Thoracic aorta (tissue), 2 donors: ENCODE data around the gene KLK4. TPM values are rescaled to one million over a fixed set of nuclear protein-coding genes. Genes with fewer than 3 reads are reported as not detected.

Source experiments
- ATAC-seq: fragments of 150-250 bp; one replicate; pipeline ENCODE4 v1.8.0; 2017; ENCODE audit warnings: low read depth; ENCODE audit not compliant: insufficient number of reproducible peaks, low FRiP score
- DNase-seq: peaks from one replicate; pipeline ENCODE4 v3.0.0-alpha.2; 2020; ENCODE audit warnings: low spot score
- H3K27ac ChIP-seq, 2 donors: fragments of 200-600 bp; sonication (generic); 1 replicate in 1 of 2; 2 replicates in 1 of 2; pipeline ENCODE4 v1.5.1; 2016; ENCODE audit warnings: mild to moderate bottlenecking in 2 of 2, moderate library complexity in 2 of 2
- H3K27me3 ChIP-seq: fragments of 200-600 bp; sonication (generic); replicated peaks from 2 replicates; pipeline ENCODE4 v1.6.0; 2016; ENCODE audit warnings: mild to moderate bottlenecking; ENCODE audit not compliant: insufficient read depth
- H3K36me3 ChIP-seq: fragments of 200-600 bp; sonication (generic); one replicate; pipeline ENCODE4 v1.5.1; 2016
- H3K4me1 ChIP-seq, 2 donors: fragments of 200-600 bp; sonication (generic); 1 replicate in 1 of 2; 2 replicates in 1 of 2; pipeline versions ENCODE4 v1.5.1 to v1.6.0; 2016; ENCODE audit warnings: low read depth in 2 of 2, mild to moderate bottlenecking in 1 of 2; ENCODE audit not compliant: control insufficient read depth in 1 of 2
- H3K4me3 ChIP-seq: fragments of 200-600 bp; sonication (generic); 2 replicates; pipeline ENCODE4 v1.5.1; 2016; ENCODE audit warnings: mild to moderate bottlenecking
- H3K9me3 ChIP-seq: fragments of 200-600 bp; sonication (generic); 2 replicates; pipeline ENCODE4 v1.5.1; 2016
- CTCF ChIP-seq: fragments of 200-600 bp; sonication (generic); IDR thresholded peaks from one replicate; pipeline ENCODE4 v1.5.1; 2019; ENCODE audit warnings: antibody characterized with exemption
- total RNA-seq, 2 donors: library from RNA; depleted of rRNA; stranded (reverse); fragments of >200 nt; gene quantifications; one replicate each; pipeline versions ENCODE4 v1.1.0 to v1.2.3, GENCODE V29; 2016

KLK4 gene
- total RNA-seq, 2 donors from 2014 or later, result not detected

DNA sequence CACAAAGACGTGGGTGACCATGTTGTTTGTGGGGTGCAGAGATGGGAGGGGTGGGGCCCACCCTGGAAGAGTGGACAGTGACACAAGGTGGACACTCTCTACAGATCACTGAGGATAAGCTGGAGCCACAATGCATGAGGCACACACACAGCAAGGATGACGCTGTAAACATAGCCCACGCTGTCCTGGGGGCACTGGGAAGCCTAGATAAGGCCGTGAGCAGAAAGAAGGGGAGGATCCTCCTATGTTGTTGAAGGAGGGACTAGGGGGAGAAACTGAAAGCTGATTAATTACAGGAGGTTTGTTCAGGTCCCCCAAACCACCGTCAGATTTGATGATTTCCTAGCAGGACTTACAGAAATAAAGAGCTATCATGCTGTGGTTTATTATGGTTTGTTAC lies 32.3 kb downstream of the KLK4 start:
- H3K4me3 ChIP-seq, result no peak overlapping the region

GRCh38 chr19:50877338-50877737 lies 33.9 kb downstream of the KLK4 start:
- Histone ChIP-seq H3K4me3 (no peak overlapping the region), H3K27ac (no peak overlapping the region), H3K9me3 (no peaks in the 10 kb centered on the region), H3K27me3 (no peaks in the 10 kb centered on the region), H3K36me3 (no peaks in the 10 kb centered on the region), H3K4me1 (no peaks in the 10 kb centered on the region)
- DNase-seq (no peak), ATAC-seq (no peak)
- TF ChIP-seq CTCF, result no peak

More for the DNA sequence above, 32.3 kb downstream of the KLK4 start:
- ATAC-seq, result no peak
- no peaks in the 10 kb centered on the region for H3K36me3 ChIP-seq
- no peak for DNase-seq
- no peaks in the 10 kb centered on the region for H3K27me3 ChIP-seq
- no peak for TF ChIP-seq CTCF
- no peaks in the 10 kb centered on the region for H3K4me1 ChIP-seq
- no peak overlapping the region for H3K27ac ChIP-seq
- no peaks in the 10 kb centered on the region for H3K9me3 ChIP-seq

DNA sequence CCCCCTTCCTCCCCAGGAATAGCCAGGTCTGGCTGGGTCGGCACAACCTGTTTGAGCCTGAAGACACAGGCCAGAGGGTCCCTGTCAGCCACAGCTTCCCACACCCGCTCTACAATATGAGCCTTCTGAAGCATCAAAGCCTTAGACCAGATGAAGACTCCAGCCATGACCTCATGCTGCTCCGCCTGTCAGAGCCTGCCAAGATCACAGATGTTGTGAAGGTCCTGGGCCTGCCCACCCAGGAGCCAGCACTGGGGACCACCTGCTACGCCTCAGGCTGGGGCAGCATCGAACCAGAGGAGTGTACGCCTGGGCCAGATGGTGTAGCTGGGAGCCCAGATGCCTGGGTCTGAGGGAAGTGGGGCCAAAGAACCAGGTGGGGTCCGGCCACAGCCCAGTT lies 34.7 kb downstream of the KLK4 start:
- DNase-seq, result no peak
- Histone ChIP-seq H3K27ac (no peak overlapping the region), H3K4me1 (no peaks in the 10 kb centered on the region), H3K4me3 (no peak overlapping the region), H3K27me3 (no peaks in the 10 kb centered on the region), H3K9me3 (no peaks in the 10 kb centered on the region), H3K36me3 (no peaks in the 10 kb centered on the region)
- ATAC-seq, result no peak
- no peak for TF ChIP-seq CTCF

DNA sequence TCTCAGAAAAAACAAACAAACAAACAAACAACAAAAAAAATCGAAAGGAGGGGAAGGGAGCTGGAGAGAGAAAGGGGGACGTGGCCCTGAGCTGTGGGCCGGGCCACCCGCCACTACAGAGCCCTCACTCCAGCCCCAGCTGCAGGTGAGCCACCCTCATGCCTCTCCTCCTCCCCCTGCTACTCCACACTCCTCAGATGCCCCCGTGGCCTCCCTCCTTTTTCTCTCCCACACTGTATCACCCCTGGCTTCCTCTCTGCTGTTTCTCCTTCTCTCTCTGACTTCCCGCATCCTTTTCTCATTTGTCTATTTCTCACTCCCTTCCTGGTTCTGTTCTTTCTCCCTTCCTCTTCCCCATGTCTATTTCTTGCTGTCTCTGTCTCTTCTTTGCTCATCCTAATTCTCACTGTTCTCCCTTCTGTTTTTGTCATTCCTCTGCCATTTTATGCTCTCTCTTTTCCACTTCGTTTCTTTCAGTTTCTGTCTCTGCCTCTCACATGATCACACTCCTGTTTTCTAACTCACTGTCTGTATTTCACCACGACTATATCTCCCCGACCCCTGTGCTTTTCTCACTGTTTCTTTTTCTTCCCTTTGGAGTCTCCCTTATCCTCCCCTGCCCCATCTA lies 35.3 kb downstream of the KLK4 start:
- DNase-seq, result no peak
- Histone ChIP-seq H3K9me3 (no peaks in the 10 kb centered on the region), H3K4me3 (no peak overlapping the region), H3K27me3 (no peaks in the 10 kb centered on the region), H3K27ac (no peak overlapping the region), H3K4me1 (no peaks in the 10 kb centered on the region), H3K36me3 (no peaks in the 10 kb centered on the region)
- no peak for ATAC-seq
- no peak for TF ChIP-seq CTCF

DNA sequence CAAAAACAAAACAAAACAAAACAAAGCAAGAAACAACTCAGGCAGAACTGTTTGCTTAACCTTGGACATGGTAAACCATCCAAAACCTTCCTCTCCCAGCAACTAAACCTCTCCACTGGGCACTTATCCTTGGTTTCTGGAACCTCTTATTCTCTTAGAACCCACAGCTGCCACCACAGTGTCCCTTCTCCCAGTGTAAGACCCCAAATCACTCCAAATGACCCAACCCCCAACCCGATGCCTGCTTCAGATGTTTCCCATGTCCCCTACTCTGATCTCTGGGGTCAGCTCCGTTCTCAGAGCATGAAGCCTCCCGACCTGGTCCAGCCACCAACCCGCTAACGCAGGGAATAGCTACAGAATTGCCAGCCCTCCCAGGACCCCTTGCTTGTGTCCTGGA lies 37.0 kb downstream of the KLK4 start:
- DNase-seq, result no peak
- H3K9me3 ChIP-seq, result no peaks in the 10 kb centered on the region
- no peak overlapping the region for H3K27ac ChIP-seq
- H3K36me3 ChIP-seq, result no peaks in the 10 kb centered on the region
- no peaks in the 10 kb centered on the region for H3K27me3 ChIP-seq
- TF ChIP-seq CTCF, result no peak
- no peak for ATAC-seq
- H3K4me1 ChIP-seq, result no peaks in the 10 kb centered on the region
- no peak overlapping the region for H3K4me3 ChIP-seq
